Mammary epithelial cell (primary cell): ENCODE results near the gene SDK1.

ENCODE experiments used
- EZH2 ChIP-seq: IDR thresholded peaks from 2 replicates; pipeline ENCODE4 v1.6.1; 2012; ENCODE audit warnings: low read length, inconsistent platforms, borderline replicate concordance
- TF ChIP-seq, protein P1 (sequence below), 2 donors: IDR thresholded peaks in 1 of 2; conservative IDR thresholded peaks in 1 of 2; 2 replicates each; pipeline ENCODE4 v1.5.1; 2011 to 2012; ENCODE audit warnings: inconsistent platforms in 2 of 2, low read length in 2 of 2, mild to moderate bottlenecking in 2 of 2, control low read depth in 1 of 2, low read depth in 1 of 2; ENCODE audit not compliant: insufficient read depth in 1 of 2; ENCODE audit errors: extremely low read depth in 1 of 2

GRCh38 chr7:3265388-3265787 is 35.7 kb upstream of the SDK1 start:
- TF ChIP-seq, protein P1, sequence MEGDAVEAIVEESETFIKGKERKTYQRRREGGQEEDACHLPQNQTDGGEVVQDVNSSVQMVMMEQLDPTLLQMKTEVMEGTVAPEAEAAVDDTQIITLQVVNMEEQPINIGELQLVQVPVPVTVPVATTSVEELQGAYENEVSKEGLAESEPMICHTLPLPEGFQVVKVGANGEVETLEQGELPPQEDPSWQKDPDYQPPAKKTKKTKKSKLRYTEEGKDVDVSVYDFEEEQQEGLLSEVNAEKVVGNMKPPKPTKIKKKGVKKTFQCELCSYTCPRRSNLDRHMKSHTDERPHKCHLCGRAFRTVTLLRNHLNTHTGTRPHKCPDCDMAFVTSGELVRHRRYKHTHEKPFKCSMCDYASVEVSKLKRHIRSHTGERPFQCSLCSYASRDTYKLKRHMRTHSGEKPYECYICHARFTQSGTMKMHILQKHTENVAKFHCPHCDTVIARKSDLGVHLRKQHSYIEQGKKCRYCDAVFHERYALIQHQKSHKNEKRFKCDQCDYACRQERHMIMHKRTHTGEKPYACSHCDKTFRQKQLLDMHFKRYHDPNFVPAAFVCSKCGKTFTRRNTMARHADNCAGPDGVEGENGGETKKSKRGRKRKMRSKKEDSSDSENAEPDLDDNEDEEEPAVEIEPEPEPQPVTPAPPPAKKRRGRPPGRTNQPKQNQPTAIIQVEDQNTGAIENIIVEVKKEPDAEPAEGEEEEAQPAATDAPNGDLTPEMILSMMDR (conservative IDR thresholded peaks at IDR 0.05 in 1 of 2, IDR thresholded peaks at IDR 0.05 in 1 of 2; ENCODE audit: extremely low read depth in 1 of 2, insufficient read depth in 1 of 2, low read depth in 1 of 2, low read length in 2 of 2) = no peak
- no peak for TF ChIP-seq EZH2
